GM12878 (cell line): ENCODE data around the gene NR3C1. TPM values are rescaled to one million over a fixed set of nuclear protein-coding genes. Genes with fewer than 3 reads are reported as not detected.

Experiments
- ASH2L ChIP-seq: fragments of 300-600, 200-600 bp; sonication (generic); IDR thresholded peaks from 2 replicates; pipeline ENCODE4 v1.6.1; 2017; ENCODE audit warnings: low read depth, mild to moderate bottlenecking, borderline replicate concordance
- BCL11A ChIP-seq: IDR thresholded peaks from 2 replicates; pipeline ENCODE4 v1.6.1; 2011; ENCODE audit warnings: low read depth, low read length
- CHD1 ChIP-seq: IDR thresholded peaks from 2 replicates; pipeline ENCODE4 v1.6.1; 2012; ENCODE audit warnings: low read depth, low read length, improper control_type of control experiment
- CHD4 ChIP-seq: fragments of 200-600 bp; sonication (generic); IDR thresholded peaks from 2 replicates; pipeline ENCODE4 v1.6.1; 2016; ENCODE audit warnings: mild to moderate bottlenecking
- DPF2 ChIP-seq: fragments of 450-650 bp; IDR thresholded peaks from 2 replicates; pipeline ENCODE4 v1.6.1; 2017; ENCODE audit warnings: mild to moderate bottlenecking
- E4F1 ChIP-seq: fragments of 450-650 bp; IDR thresholded peaks from 2 replicates; pipeline ENCODE4 v1.6.1; 2018; ENCODE audit warnings: borderline replicate concordance, mild to moderate bottlenecking; ENCODE audit not compliant: partially characterized antibody
- HDAC2 ChIP-seq: fragments of 200-600 bp; sonication (generic); IDR thresholded peaks from 2 replicates; pipeline ENCODE4 v1.6.1; 2017
- IKZF1 ChIP-seq: fragments of 450-650 bp; conservative IDR thresholded peaks from 2 replicates; pipeline ENCODE4 v1.6.1; 2017; ENCODE audit warnings: antibody characterized with exemption, mild to moderate bottlenecking
- IKZF2 ChIP-seq, 2 experiments: fragments of 450-650 bp; IDR thresholded peaks; 2 replicates each; pipeline ENCODE4 v1.6.1; 2017; ENCODE audit warnings: mild to moderate bottlenecking in 2 of 2, moderate library complexity in 2 of 2
- MXI1 ChIP-seq: fragments of 150-350 bp; IDR thresholded peaks from 2 replicates; pipeline ENCODE4 v1.6.1; 2011; ENCODE audit warnings: low read depth, mild to moderate bottlenecking, inconsistent platforms, low read length, improper control_type of control experiment
- NFYB ChIP-seq: IDR thresholded peaks from 2 replicates; pipeline ENCODE4 v1.6.1; 2011; ENCODE audit warnings: low read depth, mild to moderate bottlenecking, low read length, improper control_type of control experiment, moderate library complexity; ENCODE audit not compliant: insufficient read depth
- NR2C1 ChIP-seq: fragments of 450-650 bp; IDR thresholded peaks from 2 replicates; pipeline ENCODE4 v1.6.1; 2017; ENCODE audit warnings: antibody characterized with exemption, mild to moderate bottlenecking, moderate library complexity
- NR2C2 ChIP-seq: IDR thresholded peaks from 2 replicates; pipeline ENCODE4 v1.6.1; 2011; ENCODE audit warnings: borderline replicate concordance, low read depth; ENCODE audit not compliant: control insufficient read depth, insufficient read length
- RAD51 ChIP-seq: fragments of 450-650 bp; IDR thresholded peaks from 2 replicates; pipeline ENCODE4 v1.6.1; 2016; ENCODE audit warnings: moderate library complexity, mild to moderate bottlenecking, inconsistent platforms
- RB1 ChIP-seq: fragments of 450-650 bp; formaldehyde crosslinking; IDR thresholded peaks from 2 replicates; pipeline ENCODE4 v1.6.1; 2017; ENCODE audit warnings: mild to moderate bottlenecking, borderline replicate concordance
- RBBP5 ChIP-seq: fragments of 200-600 bp; sonication (generic); conservative IDR thresholded peaks from 2 replicates; pipeline ENCODE4 v1.6.1; 2016
- RCOR1 ChIP-seq: conservative IDR thresholded peaks from 2 replicates; pipeline ENCODE4 v1.6.1; 2012; ENCODE audit warnings: low read depth, low read length, improper control_type of control experiment
- SMARCA5 ChIP-seq: fragments of 450-650 bp; IDR thresholded peaks from 2 replicates; pipeline ENCODE4 v1.6.1; 2017; ENCODE audit warnings: mild to moderate bottlenecking
- SREBF1 ChIP-seq: IDR thresholded peaks from 2 replicates; pipeline ENCODE4 v1.6.1; 2012; ENCODE audit warnings: mild to moderate bottlenecking, low read length
- TBL1XR1 ChIP-seq: IDR thresholded peaks from 2 replicates; pipeline ENCODE4 v1.6.1; 2012; ENCODE audit warnings: low read depth, low read length, improper control_type of control experiment
- USF2 ChIP-seq: IDR thresholded peaks from 2 replicates; pipeline ENCODE4 v1.6.1; 2011; ENCODE audit warnings: low read depth, low read length, improper control_type of control experiment, borderline replicate concordance
- polyA plus RNA-seq, 11 experiments: library from polyadenylated mRNA; depleted of rRNA in 4 of 11; unstranded in 6 of 11; stranded (reverse) in 5 of 11; fragments of >200 nt; fragmentation: Nextera tagmentation in 4 of 11; fragmentation: Illumina TruSeq in 1 of 11; extraction: Ambion mirVana in 4 of 11; extraction: Trizol in 1 of 11; gene quantifications; 1 replicate in 1 of 11; 2 replicates in 10 of 11; pipeline versions ENCODE4 v1.2.1 to v1.2.3, GENCODE V29; 2011 to 2016; ENCODE audit warnings: inconsistent platforms in 2 of 11, missing spikeins in 2 of 11, low read depth in 1 of 11
- total RNA-seq, 4 experiments: library from RNA; depleted of rRNA in 3 of 4; stranded (reverse); fragments of >200 nt in 3 of 4; fragmentation: Illumina TruSeq in 1 of 4; extraction: Trizol in 1 of 4; gene quantifications; 2 replicates each; pipeline versions ENCODE4 v1.2.1 to v1.2.3, GENCODE V29; 2013 to 2021
- TF ChIP-seq, protein P1 (sequence below): IDR thresholded peaks from 2 replicates; pipeline ENCODE4 v1.6.1; 2011; ENCODE audit warnings: mild to moderate bottlenecking, low read depth, low read length, moderate library complexity; ENCODE audit not compliant: insufficient replicate concordance
- TF ChIP-seq, protein P2 (sequence below): IDR thresholded peaks from 2 replicates; pipeline ENCODE4 v1.6.1; 2011; ENCODE audit warnings: borderline replicate concordance, low read depth, mild to moderate bottlenecking, moderate library complexity, mixed read lengths, low read length; ENCODE audit not compliant: insufficient read depth; ENCODE audit errors: extremely low read length

The NR3C1 gene
- total and polyA plus RNA-seq, 10 of the 15 experiments (the other 5 are each of a cell fraction or from before 2014, with no cell fraction given), result 49.7 to 141 (median 109) TPM

DNA sequence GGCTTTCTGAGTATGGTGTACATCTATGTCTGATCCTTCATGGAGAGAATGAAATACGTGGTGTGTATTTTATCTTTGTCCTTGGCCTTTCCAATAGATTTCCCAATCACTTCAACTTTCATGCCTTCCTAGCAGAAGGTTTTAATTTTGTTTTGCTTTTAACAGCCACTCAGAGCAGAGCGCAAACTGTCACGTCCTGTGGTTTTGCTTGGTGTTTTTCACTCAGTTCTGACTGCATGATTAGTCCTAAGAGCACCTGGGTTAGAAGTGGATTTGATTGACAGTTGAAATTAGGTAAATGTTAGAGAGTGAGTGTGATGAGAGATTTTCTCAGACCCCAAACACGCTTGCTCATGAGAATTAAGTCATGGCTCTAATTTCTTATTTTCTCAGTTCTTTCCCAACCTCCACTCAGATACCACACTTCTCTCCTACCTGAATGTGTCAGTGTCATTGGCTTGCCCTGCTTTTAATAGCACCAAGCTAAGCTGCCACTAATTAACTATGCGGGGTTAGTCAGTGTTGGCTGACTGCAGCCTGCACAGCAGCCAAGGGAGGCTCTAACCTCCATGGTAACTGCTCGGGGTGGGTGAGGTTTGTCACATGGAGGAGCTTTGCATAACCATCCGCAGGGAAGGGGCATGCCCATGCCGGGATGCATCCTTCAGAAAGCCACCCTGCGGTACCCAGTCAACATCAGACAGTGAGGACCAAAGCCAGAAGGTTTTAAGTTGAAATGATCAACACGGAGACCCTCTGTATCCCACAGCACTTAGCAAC is 173.4 kb downstream of the NR3C1 start (continued):
- TF ChIP-seq, protein P1, sequence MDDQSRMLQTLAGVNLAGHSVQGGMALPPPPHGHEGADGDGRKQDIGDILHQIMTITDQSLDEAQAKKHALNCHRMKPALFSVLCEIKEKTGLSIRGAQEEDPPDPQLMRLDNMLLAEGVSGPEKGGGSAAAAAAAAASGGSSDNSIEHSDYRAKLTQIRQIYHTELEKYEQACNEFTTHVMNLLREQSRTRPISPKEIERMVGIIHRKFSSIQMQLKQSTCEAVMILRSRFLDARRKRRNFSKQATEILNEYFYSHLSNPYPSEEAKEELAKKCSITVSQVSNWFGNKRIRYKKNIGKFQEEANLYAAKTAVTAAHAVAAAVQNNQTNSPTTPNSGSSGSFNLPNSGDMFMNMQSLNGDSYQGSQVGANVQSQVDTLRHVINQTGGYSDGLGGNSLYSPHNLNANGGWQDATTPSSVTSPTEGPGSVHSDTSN, result peak; percentile 88
- TF ChIP-seq CHD4, result no peak
- TF ChIP-seq BCL11A, result peak; percentile 16; the same call in 1 of the 2 replicates
- peak; percentile 81 to 85 for TF ChIP-seq IKZF2 (IDR thresholded peaks at IDR 0.05)
- TF ChIP-seq CHD1, result no peak
- 0 out of 2 replicates have a peak, but pooled peaks have one; percentile 55 for TF ChIP-seq SREBF1
- TF ChIP-seq NR2C1, result no peak
- TF ChIP-seq MXI1, result peak; percentile 62
- no peak for TF ChIP-seq ASH2L
- peak; percentile 21 for TF ChIP-seq E4F1
- peak; percentile 59; the same call in 1 of the 2 replicates for TF ChIP-seq RCOR1
- peak; percentile 78; the same call in 1 of the 2 replicates for TF ChIP-seq DPF2
- peak; percentile 86 for TF ChIP-seq RAD51
- no peak for TF ChIP-seq NR2C2
- peak; percentile 83 for TF ChIP-seq NFYB
- TF ChIP-seq TBL1XR1, result peak; percentile 57
- no peak for TF ChIP-seq RB1
- peak; percentile 48 for TF ChIP-seq USF2
- TF ChIP-seq SMARCA5, result peak; percentile 84
- TF ChIP-seq RBBP5, result no peak; the same call in 1 of the 2 replicates
- TF ChIP-seq, protein P2, sequence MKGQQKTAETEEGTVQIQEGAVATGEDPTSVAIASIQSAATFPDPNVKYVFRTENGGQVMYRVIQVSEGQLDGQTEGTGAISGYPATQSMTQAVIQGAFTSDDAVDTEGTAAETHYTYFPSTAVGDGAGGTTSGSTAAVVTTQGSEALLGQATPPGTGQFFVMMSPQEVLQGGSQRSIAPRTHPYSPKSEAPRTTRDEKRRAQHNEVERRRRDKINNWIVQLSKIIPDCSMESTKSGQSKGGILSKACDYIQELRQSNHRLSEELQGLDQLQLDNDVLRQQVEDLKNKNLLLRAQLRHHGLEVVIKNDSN, result no peak
- TF ChIP-seq HDAC2, result no peak
- peak; percentile 93 for TF ChIP-seq IKZF1
